ENCODE results near the gene PXDC1.

Gene PXDC1

GRCh38 chr6:3751077-3751729, at the start of gene PXDC1:
PXDC1 (minus strand) TSS chr6:3751713; CDS start chr6:3751531, 182 bp downstream.
- no peak for DNase-seq

- no peak for DNase-seq
These were observed 49.5 kb upstream of the PXDC1 start for GRCh38 chr6:3800850-3801591.

GRCh38 chr6:3799719-3800118, 48.2 kb upstream of the PXDC1 start:
- no peak for DNase-seq

GRCh38 chr6:3798055-3798919, 46.8 kb upstream of the PXDC1 start:
- peak; percentile 29 for DNase-seq

- DNase-seq = no peak
These were observed 45.9 kb upstream of the PXDC1 start for GRCh38 chr6:3797231-3798054.

DNA sequence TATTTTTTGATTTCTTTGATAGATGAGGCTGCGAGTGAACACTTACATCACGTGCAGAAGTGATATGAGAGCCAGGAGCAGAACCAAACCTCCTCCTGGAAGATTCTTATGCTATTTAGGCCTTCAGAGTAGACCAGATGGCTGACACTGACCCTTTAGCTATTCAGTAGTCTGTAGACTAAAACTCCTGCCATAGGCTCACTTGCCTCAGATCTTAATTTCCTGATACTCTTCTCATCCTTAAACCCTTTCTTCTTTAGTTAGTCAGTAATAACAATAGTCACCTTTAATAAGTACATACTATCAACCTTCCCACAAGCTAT, 45.2 kb upstream of the PXDC1 start:
- no peak for DNase-seq

- DNase-seq = no peak
These were observed 44.6 kb upstream of the PXDC1 start for GRCh38 chr6:3795836-3796718.

- no peak for DNase-seq
These were observed 42.6 kb upstream of the PXDC1 start for GRCh38 chr6:3794092-3794491.

DNA sequence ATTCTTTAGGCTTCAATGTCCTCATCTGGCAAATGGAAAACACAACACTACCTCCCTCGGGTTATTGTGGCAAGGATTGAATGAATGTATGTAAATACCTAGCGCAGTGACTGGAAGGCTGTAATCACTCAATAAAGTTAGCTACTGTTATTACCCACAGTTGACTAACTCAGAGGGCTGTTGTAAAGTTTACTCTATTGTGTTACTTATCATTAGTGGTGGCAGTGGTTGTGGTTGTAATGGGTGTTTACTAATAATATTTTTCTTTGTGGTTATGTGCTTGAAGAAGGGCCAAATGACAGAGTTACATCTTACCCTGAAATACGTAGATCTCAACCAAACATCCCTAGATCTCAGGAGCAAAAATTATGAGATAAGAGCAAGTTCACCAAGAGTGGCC, 42.0 kb upstream of the PXDC1 start:
- no peak for DNase-seq

DNA sequence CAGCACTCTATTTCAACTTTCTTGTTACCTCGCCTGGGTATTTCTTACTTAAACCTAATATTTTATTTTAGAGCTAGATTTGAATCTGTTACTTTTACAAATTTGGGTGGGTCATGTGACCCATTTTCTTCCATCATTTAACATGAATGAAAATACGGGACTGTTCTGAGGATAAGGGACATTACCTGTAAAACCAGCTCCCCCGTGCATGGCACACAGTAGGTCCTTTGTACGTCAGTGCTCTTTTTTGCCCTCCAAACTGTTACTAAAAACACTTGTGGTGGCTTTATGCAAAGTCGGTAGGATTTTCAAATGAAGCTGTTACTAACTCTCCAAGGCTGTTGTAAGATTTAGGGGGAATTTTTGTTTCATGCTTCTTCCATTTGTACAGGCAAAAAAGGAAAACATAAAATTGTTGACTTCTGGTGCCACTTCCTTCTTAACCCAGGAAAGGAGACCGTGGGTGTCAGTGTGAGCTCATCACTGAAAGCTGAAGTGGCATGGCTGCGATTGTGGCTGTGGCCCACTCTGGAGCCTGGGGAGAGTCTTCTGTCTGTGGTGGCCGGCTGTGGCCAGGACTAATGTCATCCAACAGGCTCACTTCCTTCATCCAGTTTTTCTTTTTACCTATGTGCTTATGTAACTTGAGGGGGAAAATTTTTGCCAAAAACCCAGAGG, 40.2 kb upstream of the PXDC1 start:
- no peak for DNase-seq

GRCh38 chr6:3789896-3790558, 38.5 kb upstream of the PXDC1 start:
- no peak for DNase-seq

DNA sequence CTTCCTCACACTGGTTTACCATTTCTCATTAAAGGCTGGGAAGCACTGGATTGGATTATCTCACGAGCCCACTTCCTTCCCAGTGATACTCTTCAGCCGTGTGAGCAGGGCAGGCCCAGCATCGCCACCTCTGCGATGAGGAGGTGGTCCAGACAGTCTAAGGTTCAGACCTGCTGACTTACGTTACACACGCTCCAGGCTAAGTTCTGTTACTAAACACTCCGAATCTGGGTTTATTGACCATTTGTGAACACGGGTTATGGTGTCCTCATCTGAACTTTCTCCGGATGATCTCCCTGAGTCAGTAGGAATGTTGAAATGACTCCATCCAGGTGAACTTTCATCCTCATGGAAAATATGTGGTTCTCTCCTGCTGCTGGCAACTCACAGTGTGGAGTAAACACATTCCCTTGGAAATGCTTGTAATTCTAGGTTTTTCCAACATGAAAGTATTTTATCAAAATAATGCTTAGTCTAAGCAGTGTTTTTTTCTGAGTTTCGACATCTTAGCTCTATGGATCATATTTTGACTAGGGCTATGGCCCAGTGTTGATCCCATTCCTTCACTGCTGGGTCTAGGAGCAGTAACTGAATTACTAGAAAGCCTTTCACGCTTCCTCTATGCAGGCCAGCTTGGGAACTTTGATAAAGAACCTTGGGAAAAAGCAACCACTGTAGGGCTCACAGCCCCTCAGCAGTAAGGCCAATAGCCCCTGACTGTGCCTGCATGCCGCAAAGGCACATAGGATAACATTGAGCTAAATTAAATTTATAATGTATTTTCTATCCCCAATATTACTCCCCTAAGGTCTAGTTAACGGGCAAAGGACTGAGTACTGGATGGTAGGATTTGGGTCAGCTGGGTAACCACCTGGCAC, 37.7 kb upstream of the PXDC1 start:
- no peak for DNase-seq

DNA sequence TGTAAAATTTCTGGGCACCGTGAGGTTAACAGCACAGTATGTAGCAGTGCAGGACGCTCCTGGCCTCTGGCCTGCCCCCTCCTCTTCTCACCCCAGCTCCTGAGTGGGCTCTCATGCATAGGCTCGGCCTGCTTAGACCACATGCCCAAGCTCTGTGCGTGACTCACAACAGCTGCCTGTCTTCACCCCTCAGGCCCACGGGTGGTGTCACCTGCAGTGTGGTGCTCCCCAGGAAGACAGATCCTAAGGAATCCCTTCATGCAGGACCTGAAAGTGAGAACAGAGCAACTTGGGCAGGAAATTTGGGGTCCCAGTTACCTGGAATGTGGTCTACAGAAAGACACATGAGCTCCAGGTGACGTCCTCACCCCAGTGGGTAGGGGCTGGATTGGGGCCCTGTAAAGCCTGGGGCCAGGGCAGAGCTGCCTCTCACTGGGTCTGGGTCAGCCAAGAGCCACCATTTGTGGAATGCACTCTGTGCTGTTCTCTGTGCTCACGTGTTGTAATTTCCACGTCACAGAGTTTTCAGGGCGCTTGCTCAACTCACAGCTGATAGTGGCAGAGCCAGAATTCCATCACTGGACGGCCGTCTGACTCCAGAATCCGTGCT, 37.0 kb upstream of the PXDC1 start:
- DNase-seq = no peak

GRCh38 chr6:3786141-3786540, 34.6 kb upstream of the PXDC1 start:
- no peak for DNase-seq

DNA sequence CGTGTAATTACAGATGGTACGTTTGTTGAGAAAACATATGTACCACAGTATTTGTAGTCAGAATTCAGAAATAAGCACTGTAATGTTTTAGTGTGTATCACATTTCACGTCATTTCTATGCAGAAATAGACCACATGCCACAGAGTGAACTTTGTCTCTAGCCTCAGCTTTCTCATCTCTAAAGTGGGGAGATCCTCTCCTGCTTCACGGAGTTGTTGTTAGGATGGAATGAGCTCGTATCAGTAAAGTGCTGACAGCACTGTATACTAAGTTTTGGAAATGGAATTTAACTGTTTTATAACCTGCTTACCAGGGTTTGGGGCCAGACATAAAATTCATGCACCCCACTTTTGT, 34.2 kb upstream of the PXDC1 start:
- no peak for DNase-seq

DNA sequence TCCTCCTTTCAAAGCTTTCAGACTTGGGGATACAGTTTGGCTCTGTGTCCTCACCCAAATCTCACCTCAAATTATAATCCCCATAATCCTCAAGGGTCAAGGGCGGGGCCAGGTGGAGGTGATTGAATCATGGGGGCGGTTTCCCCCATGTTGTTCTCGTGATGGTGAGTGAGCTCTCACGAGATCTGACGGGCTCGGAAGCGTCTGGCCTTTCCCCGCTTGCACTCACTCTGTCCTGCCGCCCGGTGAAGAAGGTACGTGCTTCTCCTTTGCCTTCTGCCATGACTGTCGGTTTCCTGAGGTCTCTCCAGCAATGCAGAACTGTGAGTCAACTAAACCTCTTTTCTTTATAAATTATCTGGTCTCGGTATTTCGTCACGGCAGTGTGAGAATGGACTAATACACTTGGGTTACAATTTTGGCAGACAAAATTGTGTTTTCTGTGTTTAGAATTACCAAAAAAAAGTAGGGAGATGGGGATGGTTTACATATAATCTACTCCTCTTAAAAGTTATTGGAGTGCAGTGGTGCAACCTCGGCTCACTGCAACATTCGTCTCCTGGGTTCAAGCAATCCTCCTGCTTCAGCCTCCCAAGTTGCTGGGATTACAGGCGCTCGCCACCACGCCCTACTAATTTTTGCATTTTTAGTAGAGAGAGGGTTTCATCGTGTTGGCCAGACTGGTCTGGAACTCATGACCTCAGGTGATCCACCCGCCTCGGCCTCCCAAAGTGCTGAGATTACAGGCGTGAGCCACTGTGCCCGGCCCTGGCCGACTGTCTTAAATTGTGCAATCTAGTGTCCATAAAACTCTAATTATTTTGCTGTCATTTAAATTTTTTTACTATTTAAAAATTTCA, 33.6 kb upstream of the PXDC1 start:
- no peak for DNase-seq

DNA sequence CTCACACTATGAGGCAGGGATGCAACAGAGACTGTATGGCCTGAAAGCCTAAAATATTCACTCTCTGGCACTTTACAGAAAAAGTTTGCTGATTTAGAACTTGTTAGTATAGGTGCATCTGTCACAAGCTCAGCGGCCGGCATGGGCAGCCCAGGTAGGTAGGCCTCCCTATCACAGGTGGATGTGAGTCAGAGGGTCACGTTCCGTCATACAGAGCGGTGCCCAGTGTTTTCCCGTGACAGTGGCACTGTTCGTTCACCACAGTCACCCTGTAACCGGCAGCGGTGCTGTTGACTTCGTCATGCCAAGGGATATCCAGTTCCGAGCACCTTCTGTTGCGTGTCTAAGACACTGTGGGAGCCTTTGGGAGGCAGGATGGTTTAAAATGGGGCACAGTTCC, 32.9 kb upstream of the PXDC1 start:
- DNase-seq = no peak

Measured in NCI-H2107 (cell line).